NT2/D1 (cell line): Measurements from ENCODE around the gene GNG10.

ENCODE experiments used
- YY1 ChIP-seq: IDR thresholded peaks from 2 replicates; pipeline ENCODE4 v1.6.1; 2011; ENCODE audit not compliant: insufficient read length, insufficient read depth
- ZNF274 ChIP-seq: IDR thresholded peaks from 2 replicates; pipeline ENCODE4 v1.6.1; 2011; ENCODE audit warnings: mild to moderate bottlenecking, low read depth, low read length

DNA sequence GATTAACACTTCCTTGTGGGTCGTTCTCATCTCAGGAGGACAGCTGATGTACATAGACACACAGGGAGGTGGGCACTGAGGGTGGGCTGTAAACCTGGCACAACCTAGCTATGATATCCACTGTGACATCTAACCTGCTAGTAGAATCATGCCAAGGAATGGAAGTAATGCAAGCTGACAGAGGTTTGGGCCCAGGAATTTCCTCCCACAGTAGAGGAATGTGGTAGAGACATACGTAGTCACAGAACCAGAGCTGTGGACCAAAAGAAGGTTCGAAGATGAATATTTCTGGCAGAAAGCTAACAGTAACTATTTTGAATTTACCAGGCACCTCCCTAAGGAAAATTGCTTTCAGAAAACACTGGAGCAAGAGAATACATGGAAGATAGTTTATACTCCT, 45.5 kb upstream of the GNG10 start:
- TF ChIP-seq ZNF274, result no peak
- TF ChIP-seq YY1, result no peak
